Epithelial cell of proximal tubule (primary cell): Measurements from ENCODE around the gene SH2D6. TPM values are rescaled to one million over a fixed set of nuclear protein-coding genes. Genes with fewer than 3 reads are reported as not detected.
A peak's percentile ranks its signal among the peaks of the same experiment; 100 is the strongest.
"Not testable (repeated sequence)": the region's sequence is repeated elsewhere in the genome, so short reads cannot be mapped to it uniquely, and the experiment has no call there.

Source experiments
- DNase-seq: peaks from one replicate; pipeline ENCODE4 v3.0.0-alpha.2; 2011; ENCODE audit warnings: low read depth
- H3K4me3 ChIP-seq: 2 replicates; pipeline ENCODE4 v1.5.1; 2011; ENCODE audit warnings: low read depth, mild to moderate bottlenecking, low read length
- total RNA-seq: library from RNA; depleted of rRNA; stranded (reverse); fragments of >200 nt; gene quantifications from 2 replicates; pipeline ENCODE4 v1.2.3, GENCODE V29; 2015
- TF ChIP-seq, protein P1 (sequence below): conservative IDR thresholded peaks from 2 replicates; pipeline ENCODE4 v1.5.1; 2012; ENCODE audit warnings: low read depth, mild to moderate bottlenecking, low read length

Gene SH2D6
- total RNA-seq, 1 donor from 2014 or later: not detected

DNA sequence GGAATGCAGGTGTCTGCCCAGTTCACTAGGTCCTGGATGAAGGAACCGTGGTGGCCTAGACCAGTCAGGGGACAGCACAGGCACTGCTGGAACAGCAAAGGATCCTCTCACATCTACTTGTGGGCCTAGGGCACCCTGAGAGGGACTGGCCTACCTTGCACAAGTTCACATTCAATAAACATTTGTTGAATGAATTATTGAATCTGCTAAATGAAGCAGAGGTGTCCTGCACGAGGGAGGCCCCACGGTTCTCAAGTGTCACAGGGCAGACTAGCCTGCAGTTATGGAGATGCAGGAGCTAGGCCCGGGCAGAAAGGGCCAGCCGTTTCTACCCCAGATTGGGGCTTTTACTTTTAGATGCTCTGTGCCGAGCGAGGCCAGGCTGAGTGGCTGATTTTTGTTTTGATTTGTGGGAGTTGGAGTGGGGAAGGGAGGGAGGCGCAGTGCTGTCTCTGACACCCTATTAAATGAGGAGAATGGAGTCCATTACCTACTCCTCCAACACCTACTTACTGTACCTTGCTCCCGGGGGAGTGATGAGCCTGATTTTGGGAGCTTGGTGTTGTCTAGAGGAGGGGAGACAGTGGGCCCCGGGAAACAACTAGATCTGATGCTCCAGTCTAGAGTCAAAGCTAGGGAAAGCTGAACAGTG lies 18.4 kb downstream of the SH2D6 start:
- no peak for DNase-seq
- no peak overlapping the region for H3K4me3 ChIP-seq
- TF ChIP-seq, protein P1, sequence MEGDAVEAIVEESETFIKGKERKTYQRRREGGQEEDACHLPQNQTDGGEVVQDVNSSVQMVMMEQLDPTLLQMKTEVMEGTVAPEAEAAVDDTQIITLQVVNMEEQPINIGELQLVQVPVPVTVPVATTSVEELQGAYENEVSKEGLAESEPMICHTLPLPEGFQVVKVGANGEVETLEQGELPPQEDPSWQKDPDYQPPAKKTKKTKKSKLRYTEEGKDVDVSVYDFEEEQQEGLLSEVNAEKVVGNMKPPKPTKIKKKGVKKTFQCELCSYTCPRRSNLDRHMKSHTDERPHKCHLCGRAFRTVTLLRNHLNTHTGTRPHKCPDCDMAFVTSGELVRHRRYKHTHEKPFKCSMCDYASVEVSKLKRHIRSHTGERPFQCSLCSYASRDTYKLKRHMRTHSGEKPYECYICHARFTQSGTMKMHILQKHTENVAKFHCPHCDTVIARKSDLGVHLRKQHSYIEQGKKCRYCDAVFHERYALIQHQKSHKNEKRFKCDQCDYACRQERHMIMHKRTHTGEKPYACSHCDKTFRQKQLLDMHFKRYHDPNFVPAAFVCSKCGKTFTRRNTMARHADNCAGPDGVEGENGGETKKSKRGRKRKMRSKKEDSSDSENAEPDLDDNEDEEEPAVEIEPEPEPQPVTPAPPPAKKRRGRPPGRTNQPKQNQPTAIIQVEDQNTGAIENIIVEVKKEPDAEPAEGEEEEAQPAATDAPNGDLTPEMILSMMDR: no peak

DNA sequence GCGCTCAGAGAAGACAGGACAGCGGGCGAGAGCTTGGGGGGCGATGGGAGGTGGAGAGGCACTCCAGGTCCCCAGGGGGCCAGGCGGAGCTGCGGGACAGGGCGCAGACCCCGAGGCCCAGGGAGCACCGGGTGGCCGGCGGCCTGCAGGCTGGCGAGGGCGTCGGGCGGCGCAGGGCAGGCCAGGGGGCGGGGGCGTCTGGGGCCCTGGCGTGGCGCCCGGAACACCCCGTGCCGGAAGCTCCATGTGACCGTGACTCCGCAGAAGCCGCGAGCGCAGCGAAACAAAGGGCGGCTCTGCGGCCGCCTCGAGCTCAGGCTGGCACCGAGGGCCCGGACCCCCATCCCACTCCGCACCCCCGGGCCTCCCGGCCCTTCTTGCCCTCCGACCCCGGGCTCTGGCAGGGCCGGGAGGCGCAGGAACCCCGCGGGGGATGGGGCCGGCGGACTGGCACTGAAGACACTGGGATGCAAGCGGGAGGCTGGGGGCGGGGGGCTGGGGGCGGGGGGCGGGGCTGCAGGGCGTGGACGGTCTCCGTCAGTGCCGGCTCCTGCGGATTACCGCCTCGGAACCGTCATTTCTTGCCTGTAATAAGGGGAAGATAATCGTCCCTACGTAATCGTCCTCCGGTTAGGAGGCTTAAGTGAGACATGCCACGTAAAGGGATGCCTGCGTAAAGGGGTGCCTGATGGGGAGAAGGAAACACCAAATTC lies 19.1 kb downstream of the SH2D6 start:
- DNase-seq: no peak
- TF ChIP-seq, protein P1: no peak
- H3K4me3 ChIP-seq: peak overlapping the region; percentile 28

DNA sequence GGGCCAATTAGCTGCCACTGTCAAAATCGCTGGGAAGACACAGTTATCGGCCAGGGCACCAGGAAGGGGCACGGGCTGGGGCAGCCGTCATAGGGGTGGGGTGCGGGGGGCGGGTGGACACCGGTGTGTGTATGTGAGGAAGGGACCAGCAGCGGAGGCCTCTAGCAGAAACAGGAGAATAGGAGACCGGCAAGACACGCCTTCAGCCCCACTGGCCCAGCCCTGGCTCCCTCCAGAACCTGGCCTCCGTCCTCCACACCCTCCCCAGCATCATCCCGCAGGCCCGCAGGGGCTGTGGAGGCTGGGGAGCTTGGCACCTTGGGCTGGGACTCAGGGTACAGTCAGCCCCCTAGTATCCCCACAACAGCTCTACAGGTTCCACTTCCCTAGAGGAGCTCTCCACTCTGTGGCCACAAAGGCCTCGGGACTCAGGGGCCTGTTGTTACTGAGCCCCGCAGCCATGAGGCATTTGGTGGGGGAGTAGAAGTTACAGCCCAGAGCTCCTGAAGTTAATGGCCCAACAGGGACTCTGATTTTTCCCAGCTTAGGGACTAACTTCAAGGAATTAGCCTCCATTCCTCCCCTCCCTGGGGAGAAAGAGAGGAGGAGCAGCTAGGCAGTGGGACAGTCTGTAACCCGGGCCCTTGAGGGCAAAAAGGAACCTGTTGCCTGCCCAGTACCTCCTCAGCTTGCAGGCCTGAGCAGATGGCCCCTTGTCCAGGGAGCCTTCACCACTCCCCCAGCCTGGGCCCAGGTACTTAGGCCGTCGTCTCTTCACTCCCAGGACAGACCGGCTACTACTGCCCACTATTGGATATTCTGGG lies 19.9 kb downstream of the SH2D6 start:
- DNase-seq: no peak
- TF ChIP-seq, protein P1: peak; percentile 37
- H3K4me3 ChIP-seq: peak overlapping the region; percentile 22

DNA sequence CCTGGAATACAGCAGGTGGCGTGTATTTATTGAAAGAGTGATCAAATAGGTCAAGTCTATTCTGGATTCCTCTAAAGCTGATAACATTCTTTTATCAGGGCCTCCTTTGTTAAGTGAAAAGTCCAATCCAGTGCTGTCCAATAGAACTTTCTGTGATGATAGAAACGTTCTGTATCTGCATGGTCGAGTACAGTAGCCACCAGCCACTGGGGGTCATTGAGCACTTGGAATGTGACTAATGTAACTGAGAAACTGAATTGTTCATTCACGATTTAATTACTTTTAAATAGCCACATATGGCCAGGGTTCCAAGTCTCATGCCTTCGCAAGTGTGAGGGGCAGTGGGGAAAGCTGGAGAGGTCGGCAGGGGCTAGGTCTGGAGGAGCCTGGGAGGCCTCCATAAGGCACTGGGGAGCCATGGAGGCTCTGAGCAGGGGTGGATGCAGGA lies 20.5 kb downstream of the SH2D6 start:
- H3K4me3 ChIP-seq: no peak overlapping the region
- TF ChIP-seq, protein P1: no peak
- no peak for DNase-seq

DNA sequence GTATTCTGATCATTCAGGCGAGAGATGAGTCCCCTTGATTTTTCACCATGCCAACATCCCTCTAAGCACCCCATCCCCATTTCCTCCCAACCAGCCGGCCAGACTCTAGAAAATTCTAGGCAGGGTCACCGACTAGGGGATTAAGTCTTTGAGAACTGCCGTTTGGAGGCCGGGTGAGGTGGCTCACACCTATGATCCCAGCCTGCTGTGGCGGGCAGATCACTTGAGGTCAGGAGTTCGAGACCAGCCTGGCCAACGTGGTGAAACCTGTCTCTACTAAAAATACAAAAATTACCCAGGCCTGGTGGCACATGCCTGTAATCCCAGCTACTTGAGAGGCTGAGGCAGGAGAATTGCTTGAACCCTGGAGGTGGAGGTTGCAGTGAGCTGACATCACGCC lies 21.1 kb downstream of the SH2D6 start:
- not testable (repeated sequence) for DNase-seq

DNA sequence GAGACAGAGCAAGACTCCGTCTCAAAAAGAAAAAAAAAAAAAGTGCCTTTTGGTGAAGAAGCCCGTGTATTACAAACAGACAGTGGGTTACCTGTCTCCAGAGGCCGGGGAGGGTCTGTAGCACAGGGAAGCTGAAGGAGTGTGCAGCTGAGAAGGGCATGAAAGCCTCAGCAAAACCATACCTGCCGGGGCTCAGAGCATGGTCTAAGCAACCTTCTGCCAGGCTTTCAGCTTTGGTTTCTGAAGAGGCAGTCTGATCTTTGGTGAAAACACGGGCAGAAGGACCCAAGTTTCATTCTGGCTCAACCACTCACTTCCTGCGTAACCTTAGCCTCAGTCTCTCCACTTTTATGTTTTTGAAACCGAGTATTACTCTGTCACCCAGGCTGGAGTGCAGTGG lies 21.5 kb downstream of the SH2D6 start:
- TF ChIP-seq, protein P1: no peak
- DNase-seq: no peak

More for the DNA sequence above, 21.1 kb downstream of the SH2D6 start:
- H3K4me3 ChIP-seq: not testable (repeated sequence)

DNA sequence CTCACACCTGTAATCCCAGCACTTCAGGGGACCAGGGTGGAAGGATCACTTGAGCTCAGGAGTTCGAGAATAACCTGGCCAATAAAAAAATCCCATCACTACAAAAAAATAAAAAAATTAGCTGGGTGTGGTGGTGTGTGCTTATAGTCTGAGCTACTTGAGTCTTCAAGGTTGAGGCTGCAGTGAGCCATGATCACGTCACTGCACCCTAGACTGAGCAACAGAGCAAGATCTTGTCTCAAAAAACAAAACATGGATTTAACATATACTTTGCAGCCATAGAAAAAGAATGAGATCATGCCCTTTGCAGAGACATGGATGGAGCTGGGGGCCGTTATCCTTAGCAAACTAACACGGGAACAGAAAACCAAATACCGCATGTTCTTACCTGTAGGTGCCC lies 22.2 kb downstream of the SH2D6 start:
- TF ChIP-seq, protein P1: no peak
- no peak for DNase-seq
- H3K4me3 ChIP-seq: no peak overlapping the region

More for the DNA sequence above, 21.5 kb downstream of the SH2D6 start:
- H3K4me3 ChIP-seq: no peak overlapping the region
